Esophagus muscularis mucosa (tissue), 4 donors: ENCODE results near the gene TMEM229B. TPM values are rescaled to one million over a fixed set of nuclear protein-coding genes. Genes with fewer than 3 reads are reported as not detected.

ENCODE experiments used
- DNase-seq: peaks from one replicate; pipeline ENCODE4 v3.0.0-alpha.2; 2017; ENCODE audit errors: extremely low spot score
- H3K27ac ChIP-seq, 4 donors: fragments of 200-600 bp; sonication (generic); replicated peaks in 1 of 4; 1 replicate in 3 of 4; 2 replicates in 1 of 4; pipeline ENCODE4 v1.5.1; 2016 to 2019; ENCODE audit warnings: mild to moderate bottlenecking in 1 of 4
- H3K27me3 ChIP-seq, 4 donors: fragments of 200-600 bp; sonication (generic); one replicate each; pipeline versions ENCODE4 v1.5.1 to v1.6.0; 2016 to 2019
- H3K36me3 ChIP-seq, 4 donors: fragments of 200-600 bp; sonication (generic); one replicate each; pipeline ENCODE4 v1.5.1; 2016 to 2019
- H3K4me1 ChIP-seq, 4 donors: fragments of 200-600 bp; sonication (generic); one replicate each; pipeline ENCODE4 v1.5.1; 2016 to 2019
- H3K4me3 ChIP-seq, 4 donors: fragments of 200-600 bp; sonication (generic); 1 replicate in 2 of 4; 2 replicates in 2 of 4; pipeline ENCODE4 v1.5.1; 2016 to 2019; ENCODE audit warnings: mild to moderate bottlenecking in 4 of 4, moderate library complexity in 1 of 4
- H3K9me3 ChIP-seq, 4 donors: fragments of 200-600 bp; sonication (generic); 1 replicate in 3 of 4; 2 replicates in 1 of 4; pipeline ENCODE4 v1.5.1; 2016 to 2019
- CTCF ChIP-seq, 3 experiments: fragments of 200-600 bp in 2 of 3; fragments of 450-650 bp in 1 of 3; sonication (generic) in 2 of 3; IDR thresholded peaks; one replicate each; pipeline ENCODE4 v1.5.1; 2017 to 2019; ENCODE audit warnings: antibody characterized with exemption in 3 of 3, mild to moderate bottlenecking in 2 of 3, moderate library complexity in 1 of 3
- EP300 ChIP-seq: sonication (generic); formaldehyde crosslinking; IDR thresholded peaks from one replicate; pipeline ENCODE4 v1.6.1; 2017; ENCODE audit warnings: antibody characterized with exemption
- POLR2A ChIP-seq: fragments of 450-650 bp; IDR thresholded peaks from one replicate; pipeline ENCODE4 v1.6.1; 2017; ENCODE audit warnings: antibody characterized with exemption, moderate library complexity, mild to moderate bottlenecking, low read depth
- POLR2AphosphoS5 ChIP-seq, 2 donors: sonication (generic); formaldehyde crosslinking; IDR thresholded peaks; one replicate each; pipeline ENCODE4 v1.6.1; 2017; ENCODE audit warnings: antibody characterized with exemption in 2 of 2
- WGBS: methylation state at CpG from one replicate; pipeline ENCODE4 v1.1.5; 2018; 5-methylcytosine and 5-hydroxymethylcytosine counted together
- intact Hi-C: fragments of 100-400 bp; cut with DNase I; formaldehyde crosslinking; loops from one replicate; pipeline ENCODE4 v1.15.1; 2023
- total RNA-seq, 4 donors: library from RNA; depleted of rRNA; stranded (reverse); fragments of >200 nt; gene quantifications; one replicate each; pipeline versions ENCODE4 v1.1.0 to v1.2.1, GENCODE V29; 2016

TMEM229B gene
- total RNA-seq, 4 donors from 2014 or later = 2.0 to 4.2 (median 3.4) TPM

- intact Hi-C loops = no loop called here
- peaks cover 0 to 12% (median 0%) of the 10 kb centered on the region in 4 donors for H3K4me1 ChIP-seq
- H3K27ac ChIP-seq = no peak overlapping the region
- DNase-seq = no peak
- TF ChIP-seq POLR2AphosphoS5 (IDR thresholded peaks at IDR 0.05) (no peak), EP300 (no peak), CTCF (IDR thresholded peaks at IDR 0.05) (no peak), POLR2A (no peak)
- H3K36me3 ChIP-seq = peaks cover 0 to 11% (median 0%) of the 10 kb centered on the region in 4 donors
- H3K27me3 ChIP-seq = no peaks in the 10 kb centered on the region
- no peak overlapping the region for H3K4me3 ChIP-seq
- H3K9me3 ChIP-seq = no peaks in the 10 kb centered on the region
- WGBS = 90% methylated on average over 8 of the region's 8 CpGs
Measured at GRCh38 chr14:67482231-67483164, 6.0 kb downstream of the TMEM229B start.

- no peaks in the 10 kb centered on the region for H3K9me3 ChIP-seq
- no peak for DNase-seq
- 68% methylated on average over 8 of the region's 9 CpGs for WGBS
- no peaks in the 10 kb centered on the region for H3K27me3 ChIP-seq
- H3K27ac ChIP-seq = no peak overlapping the region
- H3K4me3 ChIP-seq = no peak overlapping the region
- intact Hi-C loops = no loop called here
- peaks cover 0 to 3% (median 0%) of the 10 kb centered on the region in 4 donors for H3K36me3 ChIP-seq
- peaks cover 0 to 3% (median 0%) of the 10 kb centered on the region in 4 donors for H3K4me1 ChIP-seq
- no peak for TF ChIP-seq POLR2A
- no peak for TF ChIP-seq EP300
- no peak for TF ChIP-seq POLR2AphosphoS5 (IDR thresholded peaks at IDR 0.05)
- TF ChIP-seq CTCF (IDR thresholded peaks at IDR 0.05) = no peak
Measured at GRCh38 chr14:67480011-67480410, 8.5 kb downstream of the TMEM229B start.

- Histone ChIP-seq H3K4me3 (no peak overlapping the region), H3K36me3 (peaks cover 0 to 2% (median 0%) of the 10 kb centered on the region in 4 donors), H3K4me1 (no peaks in the 10 kb centered on the region), H3K27ac (no peak overlapping the region), H3K27me3 (no peaks in the 10 kb centered on the region), H3K9me3 (no peaks in the 10 kb centered on the region)
- TF ChIP-seq CTCF (IDR thresholded peaks at IDR 0.05) (no peak), EP300 (no peak), POLR2A (no peak), POLR2AphosphoS5 (IDR thresholded peaks at IDR 0.05) (no peak)
- intact Hi-C loops = no loop called here
- 92% methylated on average over 2 of the region's 2 CpGs for WGBS
- DNase-seq = no peak
Measured at GRCh38 chr14:67478800-67479084, 9.8 kb downstream of the TMEM229B start.

- intact Hi-C loops = no loop called here
- H3K4me3 ChIP-seq = no peak overlapping the region
- H3K27me3 ChIP-seq = no peaks in the 10 kb centered on the region
- TF ChIP-seq EP300 = no peak
- no peak for TF ChIP-seq POLR2AphosphoS5 (IDR thresholded peaks at IDR 0.05)
- no peak for TF ChIP-seq POLR2A
- no peaks in the 10 kb centered on the region for H3K4me1 ChIP-seq
- H3K27ac ChIP-seq = no peak overlapping the region
- peaks cover 0 to 5% (median 0%) of the 10 kb centered on the region in 4 donors for H3K36me3 ChIP-seq
- no peaks in the 10 kb centered on the region for H3K9me3 ChIP-seq
- WGBS = 85% methylated on average over 10 of the region's 11 CpGs
- DNase-seq = no peak
Measured at GRCh38 chr14:67477926-67478799, 10.4 kb downstream of the TMEM229B start.

GRCh38 chr14:67474366-67474765 lies 14.2 kb downstream of the TMEM229B start:
- Histone ChIP-seq H3K27ac (no peak overlapping the region), H3K27me3 (no peaks in the 10 kb centered on the region), H3K36me3 (peaks cover 0 to 12% (median 0%) of the 10 kb centered on the region in 4 donors), H3K4me1 (no peaks in the 10 kb centered on the region), H3K4me3 (no peak overlapping the region), H3K9me3 (no peaks in the 10 kb centered on the region)
- intact Hi-C loops = no loop called here
- no peak for TF ChIP-seq EP300
- TF ChIP-seq POLR2AphosphoS5 (IDR thresholded peaks at IDR 0.05) = no peak
- TF ChIP-seq POLR2A = no peak
- no peak for TF ChIP-seq CTCF (IDR thresholded peaks at IDR 0.05)
- no peak for DNase-seq
- 84% methylated on average over 1 of the region's 1 CpG for WGBS
